Fibroblast of skin of left quadriceps (primary cell): ENCODE results near the gene SLC9A5.

ENCODE experiments used
- DNase-seq, 2 experiments: peaks; one replicate each; pipeline ENCODE4 v3.0.0-alpha.2; 2013; ENCODE audit warnings: low read depth in 2 of 2

The SLC9A5 gene

DNA sequence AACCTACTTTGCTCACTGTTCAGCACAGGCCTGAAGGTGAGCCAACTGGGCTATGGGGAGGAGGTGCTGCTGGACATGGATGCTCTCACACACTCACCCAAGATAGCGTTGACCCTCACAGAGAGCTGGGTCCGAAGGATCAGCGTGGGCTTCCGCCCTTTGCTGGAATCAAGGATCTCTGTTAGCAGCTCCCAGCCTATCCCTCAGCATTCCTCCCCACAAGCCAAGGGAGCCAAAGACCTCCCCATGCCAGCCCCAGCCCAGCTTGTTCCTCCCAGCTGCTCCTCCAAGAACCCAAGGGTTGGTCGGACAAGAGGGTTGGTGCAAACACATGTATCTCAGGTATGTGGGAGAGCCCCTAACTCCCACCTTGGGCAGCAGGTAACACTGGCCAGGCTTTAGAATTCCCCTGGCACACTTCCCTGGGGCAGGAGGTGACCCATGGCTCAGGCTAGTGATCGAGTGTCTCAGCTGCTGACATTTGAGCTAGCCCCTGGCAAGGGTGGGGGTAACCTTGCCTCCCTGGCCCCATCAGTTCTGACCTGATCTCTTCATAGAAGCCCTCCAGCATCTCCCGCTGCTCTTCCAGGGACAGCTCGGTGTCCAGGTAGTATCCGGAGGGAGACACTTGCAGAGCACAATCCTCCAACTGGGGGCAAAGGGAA is 9.8 kb upstream of the SLC9A5 start:
- DNase-seq: no peak

DNA sequence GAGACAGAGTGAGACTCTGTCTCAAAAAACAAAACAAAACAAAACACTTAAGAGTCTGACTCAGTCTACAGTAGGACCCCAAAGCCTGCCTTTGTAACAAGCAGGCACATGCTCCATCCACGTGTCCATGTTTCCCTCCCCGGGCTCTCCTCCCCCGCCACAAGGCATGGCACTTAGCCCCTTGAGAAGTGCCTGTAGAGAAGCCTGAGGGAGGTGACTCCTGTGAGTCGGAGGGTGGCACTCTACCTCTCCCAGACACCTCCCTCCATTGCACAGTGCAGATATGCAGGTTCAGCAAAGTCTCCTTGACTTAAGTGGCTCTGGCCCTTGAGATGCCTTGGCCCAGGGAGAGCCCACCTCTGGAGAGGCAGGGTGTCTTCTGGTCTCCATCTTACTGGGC is 8.3 kb upstream of the SLC9A5 start:
- DNase-seq: no peak

DNA sequence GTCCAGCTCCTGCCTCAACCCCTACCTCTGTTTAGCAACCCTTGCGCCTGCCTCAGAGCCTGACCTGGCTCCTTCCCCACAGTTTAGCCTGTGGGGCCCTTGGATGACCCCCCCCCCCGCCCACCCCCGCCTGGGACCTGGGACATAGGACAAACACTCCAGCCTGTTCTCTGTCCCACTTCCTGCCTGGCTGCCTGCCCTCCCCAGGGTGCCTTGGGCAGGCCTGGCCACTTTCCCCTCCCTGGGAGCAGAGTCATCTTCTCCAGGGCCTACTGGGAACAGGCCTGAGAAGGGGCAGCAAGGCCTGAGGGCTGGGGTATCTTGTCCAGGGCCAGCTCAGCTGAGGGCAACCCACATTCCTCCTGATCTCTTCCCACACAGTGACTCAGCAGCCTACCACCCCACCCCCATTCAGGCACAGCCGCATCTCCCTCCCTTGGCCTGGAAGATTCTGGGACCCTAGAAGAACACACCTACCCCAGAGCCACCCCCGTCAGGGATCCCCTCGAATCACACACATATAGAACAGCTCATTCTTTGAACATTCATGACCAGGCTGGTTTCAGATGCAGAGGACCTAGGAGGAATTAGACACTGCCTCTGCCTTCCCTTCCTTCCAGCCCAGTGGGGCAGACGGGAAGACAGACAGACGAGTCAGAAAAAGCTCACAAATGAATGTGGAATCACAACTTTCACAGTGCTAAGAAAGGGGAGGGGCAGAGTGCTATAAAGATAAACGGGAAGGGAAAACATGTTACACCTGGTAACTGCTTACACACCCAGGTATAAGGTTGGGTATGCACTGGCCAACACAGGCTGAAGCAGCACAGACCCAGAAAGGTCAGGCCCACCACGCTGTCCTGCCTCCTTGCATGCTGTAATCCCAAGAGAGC is 7.5 kb upstream of the SLC9A5 start:
- peak; percentile 51 to 52 for DNase-seq

DNA sequence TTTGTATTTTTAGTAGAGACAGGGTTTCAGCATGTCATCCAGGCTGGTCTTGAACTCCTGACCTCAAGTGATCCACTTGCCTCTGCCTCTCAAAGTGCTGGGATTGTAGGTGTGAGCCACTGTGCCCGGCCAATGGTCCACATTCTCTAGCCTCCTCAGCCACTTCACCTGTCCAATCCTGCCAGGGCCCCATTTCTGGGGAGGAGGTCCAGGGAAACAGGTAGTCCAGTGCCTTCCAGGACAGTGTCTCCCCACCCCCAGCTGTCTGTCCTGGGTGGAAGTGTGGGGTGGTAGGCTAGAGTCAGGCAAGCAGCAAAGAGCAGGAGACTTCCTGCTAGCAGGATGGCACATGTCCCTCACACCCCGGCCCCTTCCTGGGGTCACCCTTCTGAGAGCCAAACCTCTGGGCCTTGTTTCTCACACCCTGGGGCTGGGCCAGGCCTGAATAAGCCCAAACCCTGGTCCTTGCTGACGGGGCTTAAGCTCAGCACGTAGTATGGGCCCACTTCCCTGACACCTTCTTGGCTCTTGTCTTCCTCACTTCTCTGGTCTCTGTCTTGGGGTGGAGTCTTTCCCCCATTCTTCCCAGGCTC is 6.5 kb upstream of the SLC9A5 start:
- DNase-seq: no peak

DNA sequence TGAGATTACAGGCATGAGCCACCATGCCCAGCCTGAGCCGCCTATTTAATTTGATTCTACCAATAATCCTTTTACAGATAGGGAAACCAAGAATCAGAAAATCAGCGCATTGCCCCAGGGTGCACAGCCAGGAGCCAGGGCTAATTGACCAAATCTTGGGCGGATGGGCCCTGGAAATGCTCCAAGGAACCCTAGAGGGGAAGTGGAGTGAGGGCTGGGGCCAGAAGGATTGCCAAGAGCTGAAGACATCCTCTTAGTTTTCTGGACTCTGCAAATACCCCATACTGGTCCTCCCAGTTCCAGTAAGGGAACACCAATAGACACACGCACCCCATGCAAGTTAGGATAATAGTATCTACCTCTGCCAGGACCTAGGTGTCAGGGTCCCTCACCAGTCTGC is 5.3 kb upstream of the SLC9A5 start:
- DNase-seq: no peak

DNA sequence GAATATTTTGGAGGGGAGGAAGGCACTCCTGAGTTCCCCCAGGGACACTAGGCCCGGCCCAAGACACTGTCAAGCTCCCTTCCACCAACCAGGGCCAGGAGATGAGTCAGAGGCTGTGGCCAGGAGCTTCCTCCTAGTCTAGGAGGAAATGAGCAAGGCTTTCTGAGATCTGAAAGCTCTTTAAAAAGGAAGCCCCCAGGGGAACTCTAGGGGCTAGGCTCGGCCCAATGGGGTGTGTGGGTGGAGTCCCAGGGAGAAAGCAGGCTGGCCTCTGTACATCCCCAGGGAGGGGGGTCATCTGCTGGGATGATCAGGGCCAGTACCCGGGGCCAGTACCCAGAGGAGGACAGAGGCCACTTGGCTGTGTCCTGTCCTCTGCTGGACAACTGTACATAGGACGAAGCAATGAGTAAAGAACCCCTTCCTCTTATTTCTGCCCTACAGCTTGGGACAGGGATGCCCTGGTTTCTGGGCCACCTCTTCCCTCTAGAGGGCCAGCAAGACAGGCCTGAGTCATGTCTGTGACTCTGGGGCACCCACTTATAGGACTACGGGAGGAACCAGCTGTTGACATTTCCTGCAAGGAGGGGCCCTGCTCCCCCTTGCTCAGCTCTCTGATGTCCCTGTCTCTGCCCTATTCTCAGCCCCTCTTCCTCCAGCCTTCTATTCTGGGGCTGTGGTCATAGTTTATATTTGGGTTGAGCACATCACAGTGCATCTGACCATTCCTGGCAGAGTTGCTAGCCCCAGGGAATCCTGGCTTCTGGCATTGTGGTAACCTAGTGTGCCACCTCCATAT is 4.2 kb upstream of the SLC9A5 start:
- DNase-seq: peak; percentile 78

DNA sequence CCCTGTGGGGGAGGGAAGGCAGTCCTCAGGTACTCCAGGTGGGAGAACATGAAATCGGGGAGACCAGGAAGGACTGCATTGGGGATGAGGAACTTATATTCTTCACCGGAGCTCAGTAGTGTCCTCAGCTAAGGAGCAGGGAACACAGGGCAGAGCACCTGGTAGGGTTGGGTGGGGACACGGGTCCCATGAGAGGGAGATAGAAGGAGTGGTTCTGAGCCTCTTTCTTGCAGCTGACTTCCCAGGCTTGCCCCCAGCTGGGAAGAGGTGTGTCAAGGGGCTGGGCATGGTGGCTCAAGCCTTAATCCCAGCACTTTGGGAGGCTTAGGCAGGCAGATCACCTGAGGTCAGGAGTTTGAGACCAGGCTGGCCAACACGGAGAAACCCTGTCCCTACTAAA is 3.6 kb upstream of the SLC9A5 start:
- DNase-seq: no peak

DNA sequence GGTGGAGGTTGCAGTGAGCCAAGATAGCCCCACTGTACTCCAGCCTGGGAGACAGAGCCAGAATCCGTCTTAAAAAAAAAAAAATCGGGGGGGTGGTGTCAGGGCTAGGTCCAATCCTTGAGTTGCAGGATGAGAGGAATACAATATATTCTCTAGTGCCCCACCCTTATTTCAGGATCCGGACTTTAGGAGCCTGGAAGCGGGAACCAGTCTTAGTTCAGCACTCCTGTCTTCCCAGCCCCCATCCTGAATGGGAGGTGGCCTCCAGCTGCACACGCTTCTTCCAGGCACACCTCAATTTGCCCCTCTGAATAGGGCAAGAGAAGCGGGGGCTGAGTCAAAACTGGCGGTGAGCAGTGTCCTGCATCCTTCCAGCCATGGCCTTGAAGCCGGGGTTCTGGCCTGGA is 3.1 kb upstream of the SLC9A5 start:
- DNase-seq: no peak

DNA sequence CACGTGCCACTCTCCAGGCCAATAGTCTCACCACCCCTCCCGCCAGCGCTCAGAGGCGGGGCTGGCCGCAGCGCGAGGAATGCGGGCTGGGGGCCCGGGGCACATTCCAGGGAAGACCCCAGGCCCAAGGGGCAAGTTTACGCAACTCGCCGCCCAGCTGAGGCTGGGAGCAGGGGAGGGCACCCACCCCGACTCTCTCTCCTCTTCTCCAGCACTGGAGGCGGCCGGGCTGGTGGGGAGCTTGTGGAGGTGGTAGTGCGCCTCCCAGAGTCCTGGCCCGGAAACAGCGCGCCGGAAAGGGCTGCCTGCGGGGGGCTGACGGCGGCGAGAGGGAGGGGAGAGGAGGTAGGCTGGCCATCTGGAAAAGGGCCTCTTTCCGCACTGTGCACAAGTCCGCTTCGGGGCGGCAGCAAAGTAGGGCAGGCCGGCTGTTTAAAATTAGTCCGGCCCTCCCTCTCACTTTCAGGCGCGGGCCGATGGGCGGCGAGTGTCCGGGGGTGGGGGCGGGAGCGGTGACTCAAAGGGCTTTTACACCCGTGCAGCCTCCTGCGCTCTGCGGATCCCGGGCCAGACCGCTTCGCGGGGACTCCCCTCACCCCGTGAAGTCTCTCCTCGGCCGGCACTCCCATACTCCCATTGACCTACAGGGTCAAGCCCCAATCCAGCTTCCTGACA is 2.6 kb upstream of the SLC9A5 start:
- peak in 1 of 2 experiments; percentile 65 for DNase-seq

DNA sequence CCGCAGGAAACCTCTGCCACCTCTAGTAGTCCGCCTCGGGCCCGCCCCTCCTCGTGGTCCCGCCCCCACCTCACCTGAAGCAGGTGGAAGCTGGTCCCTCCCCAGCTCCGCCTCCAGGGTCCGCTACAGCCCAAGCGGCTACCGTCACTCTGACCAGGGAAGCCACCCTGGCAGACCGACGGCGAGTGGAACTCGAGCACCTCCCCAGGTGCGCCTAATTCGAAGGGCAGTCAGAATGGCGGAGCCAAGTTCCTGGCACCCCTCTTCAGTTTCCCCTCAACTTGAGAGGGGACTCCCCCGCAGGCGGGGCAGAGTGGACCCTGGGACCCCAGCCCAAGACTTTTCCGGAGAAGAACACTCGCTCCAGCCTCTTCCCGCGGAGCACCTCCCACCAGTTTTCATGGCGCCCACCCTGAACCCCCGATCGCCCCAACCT is 2.0 kb upstream of the SLC9A5 start:
- DNase-seq: no peak

DNA sequence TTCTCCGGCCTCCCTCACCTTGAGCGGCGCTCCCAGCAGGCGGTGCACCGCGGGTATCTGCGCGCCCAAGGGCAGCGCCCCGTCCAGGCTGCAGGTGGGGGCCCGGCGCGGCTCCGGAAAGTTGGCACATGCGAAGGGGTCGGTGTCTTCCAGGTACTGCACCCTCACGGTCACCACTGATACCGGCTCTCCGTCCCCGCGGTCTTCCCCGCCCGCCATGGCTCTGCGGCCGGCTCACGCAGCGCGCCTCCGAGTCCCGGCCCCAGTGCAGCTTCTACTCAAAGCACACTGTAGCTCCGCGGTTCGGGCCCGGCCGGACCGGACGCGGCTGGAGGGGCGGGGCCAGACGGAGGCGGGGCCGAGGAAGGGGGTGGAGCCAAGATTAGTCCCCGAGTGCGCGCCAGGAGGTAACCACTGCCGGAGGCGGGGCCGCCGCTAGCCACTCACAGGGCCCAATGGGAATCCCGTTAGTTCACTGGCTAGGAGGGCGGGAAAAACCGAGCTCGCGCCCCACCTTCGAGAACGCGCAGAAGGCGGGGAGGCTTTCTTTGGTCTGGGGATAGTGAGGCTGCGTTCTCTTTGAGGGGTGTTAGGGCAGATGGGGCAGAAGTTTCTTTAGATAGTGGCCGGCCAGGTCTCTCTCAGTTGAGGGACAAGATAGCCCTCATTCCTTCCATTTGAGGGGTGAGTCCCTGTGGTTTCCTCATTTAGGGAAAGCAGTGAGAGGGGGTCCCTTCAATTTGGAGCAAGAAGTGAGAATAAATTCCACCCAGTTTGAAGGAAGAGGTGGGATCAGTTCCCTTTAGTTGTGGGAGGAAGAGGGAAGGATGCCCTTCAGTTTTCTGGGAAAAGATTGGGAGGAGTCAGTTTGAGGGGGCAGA is 1.3 kb upstream of the SLC9A5 start, which contains the start of gene FHOD1:
Gene FHOD1, minus strand, starts transcription at position 290 of the 881 bp plus-strand sequence. Its CDS starts 71 bp downstream, at position 219.
- peak; percentile 86 to 87 for DNase-seq

DNA sequence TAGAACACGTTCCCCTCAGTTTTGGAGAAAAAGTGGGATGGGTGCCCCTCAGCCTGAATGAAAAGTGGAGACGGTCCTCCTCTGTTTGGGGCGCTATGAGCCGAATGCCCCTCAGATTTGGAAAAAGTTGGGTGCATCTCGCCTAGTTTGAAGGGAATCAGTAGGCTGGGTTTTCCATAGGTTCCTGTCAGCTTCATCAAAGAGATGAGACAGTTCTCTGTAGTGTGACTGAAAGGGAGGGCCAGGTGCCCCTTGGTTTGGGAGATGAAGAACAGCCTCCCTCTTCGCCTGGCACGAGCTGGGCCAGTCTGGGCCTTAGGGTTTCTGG is 742 bp upstream of the SLC9A5 start:
- DNase-seq: no peak

DNA sequence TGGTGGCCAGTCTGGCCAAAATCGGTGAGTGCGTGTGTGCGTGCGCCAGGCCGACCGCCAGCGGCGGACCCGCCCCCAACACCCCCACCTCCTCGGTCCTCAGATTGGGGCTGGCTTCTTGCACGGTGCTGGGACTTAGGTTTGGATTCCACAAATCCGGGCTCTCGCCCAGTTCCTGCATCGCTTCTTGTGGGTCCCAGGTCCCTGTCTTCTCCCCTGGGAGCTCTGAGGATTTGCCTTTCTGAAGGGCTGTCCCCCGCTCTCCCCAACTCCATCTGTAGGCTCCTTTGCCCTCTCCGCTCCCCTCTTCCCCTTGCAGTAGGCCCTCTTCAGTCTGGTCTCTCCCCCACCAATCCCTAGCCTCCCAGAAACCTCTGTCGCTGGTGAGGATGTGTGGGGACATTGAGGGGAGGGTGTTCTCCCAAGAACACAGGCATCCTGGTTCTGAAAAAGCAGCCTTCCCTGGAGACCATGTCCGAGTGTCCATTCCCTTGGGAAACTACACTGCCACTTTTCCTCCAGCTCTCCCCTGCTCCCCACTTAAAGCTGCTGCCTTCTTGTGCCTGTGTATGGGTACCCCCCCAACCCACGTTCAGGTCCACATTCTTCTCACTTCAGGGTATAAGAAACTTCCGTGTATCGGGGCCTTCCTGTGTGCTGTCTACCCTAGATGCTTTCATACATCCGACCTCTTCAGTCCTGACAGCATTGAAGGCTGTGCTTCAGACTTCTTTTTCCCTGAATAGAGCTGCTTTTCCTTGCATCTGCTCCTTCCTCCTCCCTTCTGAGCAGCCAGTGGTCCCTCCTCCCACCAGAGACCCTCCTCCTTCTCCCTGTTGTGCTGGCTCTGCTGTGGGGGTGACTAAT is 632 bp downstream of the SLC9A5 start:
- no peak for DNase-seq

DNA sequence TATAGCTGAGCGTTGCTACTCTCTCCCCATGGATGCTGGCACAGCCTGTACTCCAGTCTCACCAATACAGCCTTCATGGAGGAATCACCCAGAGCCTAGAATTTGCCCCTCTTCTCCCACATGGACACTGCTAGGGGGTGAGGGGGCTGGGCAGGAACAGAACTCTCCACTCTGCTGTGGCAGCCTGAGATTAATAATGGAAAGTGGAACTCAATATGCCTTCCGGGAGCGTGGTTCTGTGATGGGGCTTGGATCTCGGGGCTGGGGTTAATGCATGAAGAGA is 1.2 kb downstream of the SLC9A5 start:
- no peak for DNase-seq

DNA sequence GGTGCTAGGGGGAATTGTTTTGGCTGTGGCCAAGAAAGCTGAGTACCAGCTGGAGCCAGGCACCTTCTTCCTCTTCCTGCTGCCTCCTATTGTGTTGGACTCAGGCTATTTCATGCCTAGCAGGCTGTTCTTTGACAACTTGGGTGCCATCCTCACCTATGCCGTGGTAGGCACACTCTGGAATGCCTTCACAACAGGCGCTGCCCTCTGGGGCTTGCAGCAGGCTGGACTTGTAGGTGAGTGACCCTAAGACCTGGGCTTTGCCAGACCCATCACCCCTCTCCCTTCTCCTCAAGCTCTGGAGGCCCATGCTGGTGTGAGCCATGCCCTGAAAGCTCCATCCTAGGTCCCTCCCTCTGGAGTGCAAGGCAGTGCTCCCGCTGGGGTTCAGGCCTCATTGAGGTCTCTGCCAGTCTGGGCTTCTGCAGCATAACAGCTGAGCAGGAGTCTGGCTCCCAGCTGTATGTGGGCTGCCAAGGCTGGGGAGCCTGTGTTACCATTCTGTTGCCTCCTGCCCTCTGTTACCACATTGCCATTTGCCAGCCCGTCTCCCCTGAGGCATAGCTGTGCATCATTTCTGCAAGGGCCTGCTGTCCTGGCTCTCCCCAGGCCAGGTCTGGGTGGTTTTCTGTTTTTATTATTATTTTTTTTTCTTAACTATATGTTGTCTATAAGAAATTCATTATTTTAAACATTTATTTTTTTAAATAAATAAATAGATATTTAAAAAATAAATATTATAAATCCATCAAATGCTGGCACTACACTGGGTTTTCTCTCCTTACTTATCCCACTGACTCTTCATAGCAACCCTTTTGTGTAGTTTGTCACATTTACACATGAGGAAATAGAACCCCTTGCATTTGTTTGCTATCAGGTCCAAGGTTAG is 4.1 kb downstream of the SLC9A5 start:
- DNase-seq: no peak

DNA sequence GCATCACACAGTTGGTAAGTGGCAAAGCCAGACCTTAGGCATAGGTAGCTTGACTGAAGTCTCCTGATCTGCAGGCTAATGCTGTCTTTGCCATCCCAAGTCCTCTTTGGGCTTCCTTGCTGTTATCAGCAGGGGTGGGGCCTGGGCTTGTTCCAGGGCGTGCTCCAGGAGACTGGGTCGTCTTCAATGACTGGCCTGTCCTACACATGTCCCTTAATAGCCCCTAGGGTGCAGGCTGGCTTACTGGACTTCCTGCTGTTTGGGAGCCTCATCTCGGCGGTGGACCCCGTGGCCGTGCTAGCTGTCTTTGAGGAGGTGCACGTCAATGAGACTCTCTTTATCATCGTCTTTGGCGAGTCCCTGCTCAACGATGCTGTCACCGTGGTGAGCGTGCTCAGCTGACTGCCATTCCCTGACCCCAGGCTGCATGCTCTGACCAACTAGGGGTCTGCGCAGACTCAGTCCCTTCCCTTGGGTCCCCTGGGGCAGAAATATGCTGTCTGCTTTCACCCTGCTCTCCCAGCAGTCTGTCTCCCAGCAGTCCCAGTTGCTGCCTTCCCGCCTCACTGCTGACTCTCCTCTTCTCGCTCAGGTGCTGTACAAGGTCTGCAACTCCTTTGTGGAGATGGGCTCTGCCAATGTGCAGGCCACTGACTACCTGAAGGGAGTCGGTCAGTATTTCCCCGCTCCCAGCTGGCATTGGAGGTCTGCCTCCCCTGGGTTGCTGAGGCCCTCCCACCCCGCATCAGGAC is 6.2 kb downstream of the SLC9A5 start:
- DNase-seq: no peak

DNA sequence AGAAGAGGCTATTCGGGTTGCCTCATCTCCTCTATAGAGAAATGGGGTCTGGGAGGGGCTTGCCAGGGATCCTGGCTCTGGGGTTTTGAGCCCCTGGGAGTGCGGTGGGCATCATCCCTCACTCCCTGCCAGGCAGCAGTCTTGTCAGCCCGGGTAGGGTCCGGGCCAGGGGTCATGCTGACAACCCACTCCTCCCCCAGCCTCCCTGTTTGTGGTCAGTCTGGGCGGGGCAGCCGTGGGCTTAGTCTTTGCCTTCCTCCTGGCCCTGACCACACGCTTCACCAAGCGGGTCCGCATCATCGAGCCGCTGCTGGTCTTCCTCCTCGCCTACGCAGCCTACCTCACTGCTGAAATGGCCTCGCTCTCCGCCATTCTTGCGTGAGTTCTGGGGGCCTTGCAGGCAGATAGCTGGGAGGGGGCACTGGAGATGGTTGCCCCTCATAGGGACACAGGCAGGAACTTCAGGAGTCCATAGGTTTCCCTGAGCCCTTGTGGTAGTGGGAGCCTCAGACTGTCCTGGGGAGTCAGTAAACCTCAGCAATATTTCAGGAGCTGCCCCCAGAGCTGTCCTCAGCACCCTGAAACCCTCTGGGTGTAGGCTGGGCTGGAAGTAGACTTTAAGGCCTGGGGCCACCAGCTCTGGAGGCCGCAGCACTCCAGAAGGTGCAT is 6.9 kb downstream of the SLC9A5 start:
- DNase-seq: no peak
